Tibial nerve (tissue), 4 donors: Measurements from ENCODE around the gene CS. TPM values are rescaled to one million over a fixed set of nuclear protein-coding genes. Genes with fewer than 3 reads are reported as not detected.

ENCODE experiments used
- DNase-seq, 2 donors: peaks; one replicate each; pipeline ENCODE4 v3.0.0-alpha.2; 2019; ENCODE audit warnings: low spot score in 2 of 2
- H3K27ac ChIP-seq, 4 donors: fragments of 200-600 bp; sonication (generic) in 3 of 4; one replicate each; pipeline ENCODE4 v1.5.1; 2017 to 2019; ENCODE audit warnings: mild to moderate bottlenecking in 1 of 4
- H3K27me3 ChIP-seq, 2 donors: fragments of 200-600 bp; sonication (generic) in 1 of 2; one replicate each; pipeline versions ENCODE4 v1.5.1 to v1.6.0; 2017 to 2019
- H3K36me3 ChIP-seq, 3 donors: fragments of 200-600 bp; sonication (generic); one replicate each; pipeline ENCODE4 v1.5.1; 2018 to 2019
- H3K4me1 ChIP-seq, 4 donors: fragments of 200-600 bp; sonication (generic) in 3 of 4; one replicate each; pipeline ENCODE4 v1.5.1; 2017 to 2019
- H3K4me3 ChIP-seq, 4 donors: fragments of 200-600 bp; sonication (generic) in 3 of 4; one replicate each; pipeline ENCODE4 v1.5.1; 2017 to 2019; ENCODE audit warnings: mild to moderate bottlenecking in 1 of 4, moderate library complexity in 1 of 4
- H3K9me3 ChIP-seq, 4 donors: fragments of 200-600 bp; sonication (generic) in 3 of 4; one replicate each; pipeline ENCODE4 v1.5.1; 2017 to 2019
- CTCF ChIP-seq, 5 experiments: fragments of 200-600 bp in 3 of 5; fragments of 450-650 bp in 2 of 5; sonication (generic) in 3 of 5; IDR thresholded peaks; one replicate each; pipeline ENCODE4 v1.5.1; 2016 to 2019; ENCODE audit warnings: antibody characterized with exemption in 5 of 5, mild to moderate bottlenecking in 3 of 5, moderate library complexity in 2 of 5
- EP300 ChIP-seq, 2 donors: sonication (generic); formaldehyde crosslinking; IDR thresholded peaks; one replicate each; pipeline ENCODE4 v1.6.1; 2017; ENCODE audit warnings: antibody characterized with exemption in 2 of 2, mild to moderate bottlenecking in 1 of 2
- POLR2A ChIP-seq, 2 donors: fragments of 450-650 bp; IDR thresholded peaks; one replicate each; pipeline ENCODE4 v1.6.1; 2017; ENCODE audit warnings: antibody characterized with exemption in 2 of 2, mild to moderate bottlenecking in 2 of 2, moderate library complexity in 2 of 2
- WGBS, 2 donors: methylation state at CpG; one replicate each; pipeline ENCODE4 v1.1.5; 2018; 5-methylcytosine and 5-hydroxymethylcytosine counted together
- total RNA-seq, 4 donors: library from RNA; depleted of rRNA; stranded (reverse); fragments of >200 nt; gene quantifications; one replicate each; pipeline ENCODE4 v1.1.0, GENCODE V29; 2016

CS gene
- total RNA-seq, 4 donors from 2014 or later = 63.7 to 112 (median 84.2) TPM

- H3K36me3 ChIP-seq = peaks cover 0 to 33% (median 0%) of the 10 kb centered on the region in 3 donors
- peak within 1 kb of the TSS; percentile 52 to 99 (median 94) for H3K27ac ChIP-seq
- peaks cover 0 to 46% (median 31%) of the 10 kb centered on the region in 4 donors for H3K4me1 ChIP-seq
- TF ChIP-seq EP300 (IDR thresholded peaks at IDR 0.05) (peak; percentile 83 to 91), POLR2A (IDR thresholded peaks at IDR 0.05) (peak in 1 of 2 donors; percentile 62), CTCF (IDR thresholded peaks at IDR 0.05) (peak; percentile 81 to 98 (median 94))
- peak; percentile 97 for DNase-seq
- no peaks in the 10 kb centered on the region for H3K9me3 ChIP-seq
- peak within 1 kb of the TSS; percentile 33 to 65 (median 59) for H3K4me3 ChIP-seq
- no peaks in the 10 kb centered on the region for H3K27me3 ChIP-seq
- 0% methylated on average over 29 to 31 of the region's 41 CpGs for WGBS, 2 donors
These were observed 75.9 kb downstream of the CS start, which contains the start of gene NABP2 for GRCh38 chr12:56224102-56224701. NABP2 (plus strand) TSS chr12:56224342; CDS start chr12:56224857, 515 bp downstream.

GRCh38 chr12:56223571-56224101 is 76.5 kb downstream of the CS start:
- WGBS, 2 donors = 24 to 29% methylated on average over 15 of the region's 15 CpGs
- H3K27ac ChIP-seq = peak overlapping the region; percentile 52 to 99 (median 93)
- H3K4me1 ChIP-seq = peaks cover 0 to 51% (median 31%) of the 10 kb centered on the region in 4 donors
- no peak for DNase-seq
- H3K9me3 ChIP-seq = no peaks in the 10 kb centered on the region
- peak overlapping the region in 3 of 4 donors; percentile 33 to 65 (median 62) for H3K4me3 ChIP-seq
- peaks cover 0 to 28% (median 0%) of the 10 kb centered on the region in 3 donors for H3K36me3 ChIP-seq
- H3K27me3 ChIP-seq = no peaks in the 10 kb centered on the region
- TF ChIP-seq EP300 (IDR thresholded peaks at IDR 0.05) = no peak
- no peak for TF ChIP-seq POLR2A (IDR thresholded peaks at IDR 0.05)
- no peak for TF ChIP-seq CTCF (IDR thresholded peaks at IDR 0.05)

GRCh38 chr12:56222531-56222895 is 77.6 kb downstream of the CS start:
- Histone ChIP-seq H3K36me3 (peaks cover 0 to 19% (median 0%) of the 10 kb centered on the region in 3 donors), H3K4me3 (peak overlapping the region; percentile 69 to 95 (median 82)), H3K27me3 (no peaks in the 10 kb centered on the region), H3K4me1 (peaks cover 0 to 56% (median 31%) of the 10 kb centered on the region in 4 donors), H3K9me3 (no peaks in the 10 kb centered on the region), H3K27ac (peak overlapping the region; percentile 90 to 99 (median 96))
- no peak for TF ChIP-seq POLR2A (IDR thresholded peaks at IDR 0.05)
- TF ChIP-seq EP300 (IDR thresholded peaks at IDR 0.05) = no peak
- TF ChIP-seq CTCF (IDR thresholded peaks at IDR 0.05) = no peak
- no peak for DNase-seq
- 9 to 14% methylated on average over 4 of the region's 4 CpGs for WGBS, 2 donors

- peaks cover 0 to 56% (median 31%) of the 10 kb centered on the region in 4 donors for H3K4me1 ChIP-seq
- H3K27me3 ChIP-seq = no peaks in the 10 kb centered on the region
- WGBS, 2 donors = 0 to 1% methylated on average over 33 to 39 of the region's 42 CpGs
- H3K36me3 ChIP-seq = peaks cover 0 to 19% (median 0%) of the 10 kb centered on the region in 3 donors
- peak in 2 of 5 experiments; percentile 19 to 48 for TF ChIP-seq CTCF (IDR thresholded peaks at IDR 0.05)
- peak; percentile 95 to 99 for TF ChIP-seq POLR2A (IDR thresholded peaks at IDR 0.05)
- peak; percentile 84 to 100 for TF ChIP-seq EP300 (IDR thresholded peaks at IDR 0.05)
- no peaks in the 10 kb centered on the region for H3K9me3 ChIP-seq
- DNase-seq = peak; percentile 96 to 98
- peak within 1 kb of the TSS; percentile 69 to 95 (median 82) for H3K4me3 ChIP-seq
- H3K27ac ChIP-seq = peak within 1 kb of the TSS; percentile 90 to 99 (median 96)
These were observed 78.2 kb downstream of the CS start, which contains the start of gene RNF41 for GRCh38 chr12:56221757-56222530. RNF41 (minus strand) TSS chr12:56221922; CDS start chr12:56214047, 7,875 bp downstream.

Other genes with a start within 250 kb of the CS start
- gene ERBB3, start 220.2 kb downstream of the CS start, total RNA-seq = 100 to 1,000 TPM in 2 of 4 donors, 10 to 100 TPM in 2; 90.6 to 165 (median 99.8) TPM
- gene PA2G4, start 195.8 kb downstream of the CS start, total RNA-seq = 100 to 1,000 TPM in 1 of 4 donors, 10 to 100 TPM in 3; 79.6 to 104 (median 93.5) TPM
- 1,000 to 10,000 TPM; 2,638 to 4,802 (median 2,805) TPM for gene RPL41, start 183.7 kb downstream of the CS start, total RNA-seq
- gene ZC3H10, start 182.1 kb downstream of the CS start, total RNA-seq = 1 to 10 TPM; 2.9 to 5.1 (median 4.8) TPM
- gene ESYT1, start 172.1 kb downstream of the CS start, total RNA-seq = 100 to 1,000 TPM in 3 of 4 donors, 10 to 100 TPM in 1; 91.2 to 235 (median 210) TPM
- 10 to 100 TPM; 43.5 to 80.4 (median 59.1) TPM for gene MYL6B, start 147.7 kb downstream of the CS start, total RNA-seq
- gene MYL6, start 142.0 kb downstream of the CS start, total RNA-seq = 1,000 to 10,000 TPM; 1,194 to 1,879 (median 1,515) TPM
- gene SMARCC2, start 110.8 kb downstream of the CS start, total RNA-seq = 100 to 1,000 TPM; 104 to 139 (median 117) TPM
- 10 to 100 TPM; 50.0 to 81.6 (median 62.0) TPM for gene RNF41, start 78.4 kb downstream of the CS start, total RNA-seq
- 10 to 100 TPM; 15.1 to 41.7 (median 24.6) TPM for gene NABP2, start 76.0 kb downstream of the CS start, total RNA-seq
- gene SLC39A5, start 70.3 kb downstream of the CS start, total RNA-seq = 1 to 10 TPM in 1 of 4 donors, not detected in 3; 1.5 TPM
- 10 to 100 TPM; 14.6 to 42.4 (median 23.9) TPM for gene ANKRD52, start 41.9 kb downstream of the CS start, total RNA-seq
- 10 to 100 TPM; 14.0 to 26.1 (median 22.8) TPM for gene COQ10A, start 33.4 kb downstream of the CS start, total RNA-seq
- gene CNPY2, start 15.7 kb upstream of the CS start, total RNA-seq = 100 to 1,000 TPM in 2 of 4 donors, 10 to 100 TPM in 2; 94.9 to 141 (median 109) TPM
- 10 to 100 TPM; 50.1 to 69.8 (median 63.5) TPM for gene PAN2, start 33.7 kb upstream of the CS start, total RNA-seq
- not detected for gene IL23A, start 38.6 kb upstream of the CS start, total RNA-seq
- gene STAT2, start 59.8 kb upstream of the CS start, total RNA-seq = 100 to 1,000 TPM; 163 to 296 (median 239) TPM
- gene APOF, start 62.5 kb upstream of the CS start, total RNA-seq = not detected
- 1 to 10 TPM; 3.6 to 5.1 (median 4.2) TPM for gene TIMELESS, start 149.1 kb upstream of the CS start, total RNA-seq
- not detected for gene MIP, start 154.3 kb upstream of the CS start, total RNA-seq
- gene SPRYD4, start 168.2 kb upstream of the CS start, total RNA-seq = 1 to 10 TPM; 2.4 to 3.1 (median 2.8) TPM
- 1 to 10 TPM in 3 of 4 donors, not detected in 1; 2.1 to 3.1 (median 2.1) TPM for gene GLS2, start 187.8 kb upstream of the CS start, total RNA-seq
- gene RBMS2, start 221.5 kb upstream of the CS start, total RNA-seq = 10 to 100 TPM; 22.8 to 39.0 (median 31.8) TPM